HFFc6 (cell line): Measurements from ENCODE around the gene ECE1. TPM values are rescaled to one million over a fixed set of nuclear protein-coding genes. Genes with fewer than 3 reads are reported as not detected.
"Not testable (repeated sequence)": the region's sequence is repeated elsewhere in the genome, so short reads cannot be mapped to it uniquely, and the experiment has no call there.

Experiments used
- DNase-seq: peaks from one replicate; pipeline ENCODE4 v3.0.0-alpha.2; 2018
- H3K27ac Mint-ChIP-seq: 2 replicates; pipeline ENCODE4 v1.8.0; 2020; ENCODE audit warnings: mild to moderate bottlenecking, mixed read lengths
- H3K27me3 Mint-ChIP-seq: 2 replicates; pipeline ENCODE4 v1.8.0; 2021; ENCODE audit warnings: mild to moderate bottlenecking, moderate library complexity, mixed read lengths; ENCODE audit not compliant: insufficient read depth
- H3K36me3 Mint-ChIP-seq: 2 replicates; pipeline ENCODE4 v1.8.0; 2021; ENCODE audit warnings: low read depth, mixed read lengths
- H3K4me1 Mint-ChIP-seq: 2 replicates; pipeline ENCODE4 v1.8.0; 2020; ENCODE audit warnings: low read depth, mixed read lengths
- H3K4me3 Mint-ChIP-seq: 2 replicates; pipeline ENCODE4 v1.8.0; 2020; ENCODE audit warnings: mild to moderate bottlenecking, moderate library complexity, mixed read lengths
- H3K9me3 Mint-ChIP-seq: 2 replicates; pipeline ENCODE4 v1.8.0; 2020; ENCODE audit warnings: mild to moderate bottlenecking, mixed read lengths
- CTCF ChIP-seq: fragments of 200-600 bp; sonication (generic); IDR thresholded peaks from 2 replicates; pipeline ENCODE4 v1.5.0; 2021; ENCODE audit warnings: antibody characterized with exemption, mild to moderate bottlenecking
- total RNA-seq, 6 experiments: library from RNA; stranded (reverse); fragmentation: NEBNext Ultra II Directional; extraction: Animal tissue kit (Norgen Biotek cat#: 25700); gene quantifications; 2 replicates in 1 of 6; 3 replicates in 5 of 6; pipeline ENCODE4 v1.2.3, GENCODE V29; 2021

The ECE1 gene
- total RNA-seq, 6 experiments from 2014 or later, result 116 to 134 (median 124) TPM

- Mint-ChIP-seq H3K9me3 (no peaks in the 10 kb centered on the region), H3K27me3 (no peaks in the 10 kb centered on the region; the same call in 1 of the 2 replicates), H3K36me3 (peaks cover 11% of the 10 kb centered on the region), H3K27ac (no peak overlapping the region; the same call in 1 of the 2 replicates), H3K4me3 (no peak overlapping the region), H3K4me1 (peaks cover 31% of the 10 kb centered on the region)
- no peak for TF ChIP-seq CTCF
- no peak for DNase-seq
Measured at GRCh38 chr1:21284206-21285054, 5.8 kb downstream of the ECE1 start.

GRCh38 chr1:21283524-21283923 is 6.7 kb downstream of the ECE1 start:
- Mint-ChIP-seq H3K36me3 (peaks cover 11% of the 10 kb centered on the region), H3K4me1 (peaks cover 40% of the 10 kb centered on the region), H3K27me3 (no peaks in the 10 kb centered on the region; the same call in 1 of the 2 replicates), H3K4me3 (no peak overlapping the region), H3K9me3 (no peaks in the 10 kb centered on the region), H3K27ac (no peak overlapping the region)
- no peak for TF ChIP-seq CTCF
- DNase-seq, result no peak

GRCh38 chr1:21282020-21282419 is 8.2 kb downstream of the ECE1 start:
- peaks cover 38% of the 10 kb centered on the region for H3K4me1 Mint-ChIP-seq
- not testable (repeated sequence) for H3K4me3 Mint-ChIP-seq, H3K9me3 Mint-ChIP-seq, DNase-seq, H3K27me3 Mint-ChIP-seq, H3K27ac Mint-ChIP-seq
- H3K36me3 Mint-ChIP-seq, result peaks cover 12% of the 10 kb centered on the region

- no peak for TF ChIP-seq CTCF
- Mint-ChIP-seq H3K9me3 (no peaks in the 10 kb centered on the region), H3K27me3 (no peaks in the 10 kb centered on the region; the same call in 1 of the 2 replicates), H3K36me3 (peaks cover 12% of the 10 kb centered on the region), H3K4me1 (peaks cover 38% of the 10 kb centered on the region), H3K4me3 (no peak overlapping the region; the same call in 1 of the 2 replicates), H3K27ac (peak overlapping the region; percentile 97)
- DNase-seq, result no peak
Measured at GRCh38 chr1:21280482-21280881, 9.8 kb downstream of the ECE1 start.

GRCh38 chr1:21280011-21280471 is 10.2 kb downstream of the ECE1 start:
- Mint-ChIP-seq H3K4me3 (peak overlapping the region; percentile 59; the same call in 1 of the 2 replicates), H3K27me3 (no peaks in the 10 kb centered on the region; the same call in 1 of the 2 replicates), H3K36me3 (peaks cover 12% of the 10 kb centered on the region), H3K27ac (peak overlapping the region; percentile 97), H3K9me3 (no peaks in the 10 kb centered on the region), H3K4me1 (peaks cover 38% of the 10 kb centered on the region)
- no peak for TF ChIP-seq CTCF
- DNase-seq, result no peak
